GM12878 (cell line): ENCODE results near the gene TRAF2. TPM values are rescaled to one million over a fixed set of nuclear protein-coding genes. Genes with fewer than 3 reads are reported as not detected.

Source experiments
- ATAC-seq: fragments of 200-7000 bp; cut with Tn5 transposase; 3 replicates; pipeline ENCODE4 v1.9.1; 2020; ENCODE audit warnings: mild to moderate bottlenecking, moderate library complexity
- BruUV-seq: library from RNA; stranded (reverse); fragments of 400-500 nt; replicated peaks from 2 replicates; lab custom pipeline; 2021; lab: Mats Ljungman, UMichigan
- CTCF ChIA-PET: fragments of 300-600 bp; sonication (Branson Sonifier 250); formaldehyde crosslinking; extraction: SDS; loops from one replicate; lab custom pipeline; 2021; ENCODE audit warnings: inconsistent platforms; lab: Yijun Ruan, JAX
- POLR2A ChIA-PET: fragments of 350-600 bp; formaldehyde crosslinking; extraction: SDS; loops from one replicate; lab custom pipeline; 2021; ENCODE audit warnings: inconsistent platforms; lab: Charles Lee
- RAD21 ChIA-PET: fragments of 300-600 bp; sonication (Branson Sonifier 250); formaldehyde crosslinking; loops from one replicate; lab custom pipeline; 2023; ENCODE audit warnings: antibody characterized with exemption; ENCODE audit not compliant: unreplicated experiment; lab: Charles Lee
- SMC1A ChIA-PET: fragments of 300-600 bp; sonication (Branson Sonifier 250); formaldehyde crosslinking; loops from one replicate; lab custom pipeline; 2023; ENCODE audit not compliant: unreplicated experiment, uncharacterized antibody; lab: Charles Lee
- DNase-seq: peaks from one replicate; pipeline ENCODE4 v3.0.0-alpha.2; 2011; ENCODE audit warnings: low read depth, low spot score
- FAIRE-seq: peaks from 3 replicates; lab custom pipeline; 2011; peaks lifted over from hg19 to GRCh38; lab: Jason Lieb, UNC
- H2AFZ ChIP-seq: 2 replicates; pipeline ENCODE4 v1.6.0; 2011; ENCODE audit warnings: low read depth, low read length, control low read depth; ENCODE audit not compliant: control insufficient read depth
- H3K27ac ChIP-seq: 2 replicates; pipeline ENCODE4 v1.5.1; 2011; ENCODE audit warnings: control low read depth; ENCODE audit not compliant: control insufficient read depth, insufficient read depth
- H3K27me3 ChIP-seq, 2 experiments: replicated peaks in 1 of 2; 2 replicates each; pipeline versions ENCODE4 v1.6.0 to v1.6.1; 2011; ENCODE audit warnings: low read length in 1 of 2; ENCODE audit not compliant: control insufficient read depth in 2 of 2, insufficient read depth in 2 of 2
- H3K36me3 ChIP-seq, 2 experiments: 2 replicates each; pipeline ENCODE4 v1.5.1; 2011; ENCODE audit warnings: low read length in 1 of 2; ENCODE audit not compliant: control insufficient read depth in 2 of 2, insufficient read depth in 2 of 2
- H3K4me1 ChIP-seq: 2 replicates; pipeline ENCODE4 v1.6.1; 2011; ENCODE audit warnings: mild to moderate bottlenecking, low read length, moderate library complexity, mixed read lengths; ENCODE audit not compliant: control insufficient read depth, insufficient read depth
- H3K4me2 ChIP-seq: 2 replicates; pipeline ENCODE4 v1.6.0; 2011; ENCODE audit warnings: control low read depth; ENCODE audit not compliant: control insufficient read depth, insufficient read depth
- H3K4me3 ChIP-seq: fragments of 200-600 bp; sonication (generic); 2 replicates; pipeline ENCODE4 v1.5.1; 2016
- H3K79me2 ChIP-seq: 2 replicates; pipeline ENCODE4 v1.6.0; 2011; ENCODE audit warnings: low read length; ENCODE audit not compliant: control insufficient read depth, insufficient read depth
- H3K9ac ChIP-seq: 2 replicates; pipeline ENCODE4 v1.8.0; 2011; ENCODE audit warnings: low read length, control low read depth, mixed read lengths; ENCODE audit not compliant: control insufficient read depth, insufficient read depth
- H3K9me3 ChIP-seq: replicated peaks from 3 replicates; pipeline ENCODE4 v1.5.1; 2011; ENCODE audit warnings: mild to moderate bottlenecking, low read length; ENCODE audit not compliant: control insufficient read depth, insufficient read depth
- H4K20me1 ChIP-seq: 2 replicates; pipeline ENCODE4 v1.6.0; 2011; ENCODE audit not compliant: control insufficient read depth, insufficient read depth
- GATAD2B ChIP-seq: fragments of 450-650 bp; conservative IDR thresholded peaks from 2 replicates; pipeline ENCODE4 v1.6.1; 2017; ENCODE audit warnings: low read depth, mild to moderate bottlenecking, moderate library complexity
- HCFC1 ChIP-seq: fragments of 150-350 bp; IDR thresholded peaks from 2 replicates; pipeline ENCODE4 v1.6.1; 2014; ENCODE audit warnings: low read length
- KDM1A ChIP-seq: fragments of 200-600 bp; sonication (generic); IDR thresholded peaks from 2 replicates; pipeline ENCODE4 v1.6.1; 2016; ENCODE audit warnings: borderline replicate concordance
- LARP7 ChIP-seq: fragments of 450-650 bp; IDR thresholded peaks from 2 replicates; pipeline ENCODE4 v1.6.1; 2017; ENCODE audit warnings: mild to moderate bottlenecking
- POLR2A ChIP-seq: IDR thresholded peaks from 2 replicates; pipeline ENCODE4 v1.6.1; 2011; ENCODE audit warnings: low read depth, mild to moderate bottlenecking, low read length
- SUPT20H ChIP-seq: IDR thresholded peaks from 2 replicates; pipeline ENCODE4 v1.6.1; 2011; ENCODE audit warnings: low read depth, mild to moderate bottlenecking, low read length, moderate library complexity, borderline replicate concordance; ENCODE audit not compliant: control insufficient read depth
- WGBS: methylation state at CpG from one replicate; pipeline ENCODE4 v1.1.6; 2016; ENCODE audit warnings: low lambda C conversion rate; ENCODE audit not compliant: insufficient replicate concordance, insufficient coverage; ENCODE audit errors: missing lambda C conversion rate; 5-methylcytosine and 5-hydroxymethylcytosine counted together
- in situ Hi-C: fragments of 300-500 bp; cut with MboI; formaldehyde crosslinking; loops from 9 replicates; pipeline ENCODE4 v1.14.3; 2018; ENCODE audit warnings: mixed read lengths
- intact Hi-C: fragments of 100-400 bp; cut with micrococcal nuclease; formaldehyde crosslinking; loops from one replicate; pipeline ENCODE4 v1.14.2; 2022; ENCODE audit not compliant: unreplicated experiment
- polyA plus RNA-seq, 11 experiments: library from polyadenylated mRNA; depleted of rRNA in 4 of 11; unstranded in 6 of 11; stranded (reverse) in 5 of 11; fragments of >200 nt; fragmentation: Nextera tagmentation in 4 of 11; fragmentation: Illumina TruSeq in 1 of 11; extraction: Ambion mirVana in 4 of 11; extraction: Trizol in 1 of 11; gene quantifications; 1 replicate in 1 of 11; 2 replicates in 10 of 11; pipeline versions ENCODE4 v1.2.1 to v1.2.3, GENCODE V29; 2011 to 2016; ENCODE audit warnings: inconsistent platforms in 2 of 11, missing spikeins in 2 of 11, low read depth in 1 of 11
- total RNA-seq, 4 experiments: library from RNA; depleted of rRNA in 3 of 4; stranded (reverse); fragments of >200 nt in 3 of 4; fragmentation: Illumina TruSeq in 1 of 4; extraction: Trizol in 1 of 4; gene quantifications; 2 replicates each; pipeline versions ENCODE4 v1.2.1 to v1.2.3, GENCODE V29; 2013 to 2021

Gene TRAF2
- total and polyA plus RNA-seq, 10 of the 15 experiments (the other 5 are each of a cell fraction or from before 2014, with no cell fraction given): 0.34 to 39.5 (median 18.7) TPM

DNA sequence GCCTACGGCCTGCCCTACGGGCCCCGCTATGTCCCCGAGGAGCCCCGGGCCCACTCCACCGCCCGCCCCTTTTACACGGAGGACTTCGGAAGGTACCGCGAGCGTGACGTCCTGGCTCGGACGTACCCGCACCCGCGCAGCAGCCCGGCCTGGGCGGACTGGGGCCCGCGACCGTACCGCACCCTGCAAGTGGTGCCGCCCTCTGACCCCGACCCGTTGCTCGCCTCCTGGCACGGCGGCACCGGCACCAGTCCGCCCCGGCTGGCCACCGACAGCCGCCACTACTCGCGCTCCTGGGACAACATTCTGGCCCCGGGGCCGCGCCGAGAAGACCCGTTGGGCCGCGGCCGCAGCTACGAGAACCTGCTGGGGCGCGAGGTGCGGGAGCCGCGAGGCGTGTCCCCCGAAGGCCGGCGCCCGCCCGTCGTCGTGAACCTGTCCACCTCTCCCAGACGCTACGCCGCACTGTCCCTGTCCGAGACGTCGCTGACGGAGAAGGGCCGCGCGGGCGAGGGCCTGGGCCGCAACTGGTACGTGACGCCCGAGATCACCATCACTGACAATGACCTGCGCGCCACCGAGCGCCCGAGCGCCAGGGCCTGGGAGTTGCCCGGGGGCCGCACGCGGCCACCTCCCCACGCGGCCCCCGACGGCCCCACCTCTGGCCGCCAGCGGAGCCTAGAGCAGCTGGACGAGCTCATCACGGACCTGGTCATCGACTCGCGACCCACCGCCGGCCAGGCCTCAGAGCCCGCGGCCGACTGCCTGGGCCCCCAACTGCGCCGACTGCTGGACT is 40.7 kb upstream of the TRAF2 start:
- Histone ChIP-seq H3K9me3 (peaks cover 4% of the 10 kb centered on the region; the same call in 1 of the 3 replicates), H3K27me3 (no peaks in the 10 kb centered on the region; a peak in 1 of 4 replicates), H4K20me1 (no peaks in the 10 kb centered on the region; the same call in 1 of the 2 replicates), H3K4me2 (no peak overlapping the region), H3K36me3 (peaks cover 1 to 3% of the 10 kb centered on the region in 2 experiments; a peak in 3 of 4 replicates), H3K4me3 (no peak overlapping the region), H3K27ac (no peak overlapping the region), H3K79me2 (peaks cover 10% of the 10 kb centered on the region; the same call in 1 of the 2 replicates), H3K9ac (no peak overlapping the region), H3K4me1 (peaks cover 13% of the 10 kb centered on the region), H2AFZ (no peak overlapping the region)
- POLR2A ChIA-PET: no interaction called here
- SMC1A ChIA-PET: no interaction called here
- CTCF ChIA-PET: interaction anchor here (4.5 kb wide), 1 partner anchor 39 kb away, joined by 46 read pairs; the partner anchor contains the start of gene TRAF2
- no TSS peak for BruUV-seq
- 86% methylated on average over 51 of the region's 102 CpGs for WGBS
- intact Hi-C loops (loop anchor here (5.0 kb wide), 2 partner anchors 37 to 192 kb away; no protein-coding TSS in a partner anchor), in situ Hi-C loops (no loop called here)
- TF ChIP-seq POLR2A (peak; percentile 18; the same call in 1 of the 2 replicates), SUPT20H (no peak)
- RAD21 ChIA-PET: interaction anchor here (4.1 kb wide), 1 partner anchor 53 kb away, joined by 16 read pairs; no protein-coding TSS in a partner anchor
- no peak for ATAC-seq
- no peak for FAIRE-seq
- no peak for DNase-seq

DNA sequence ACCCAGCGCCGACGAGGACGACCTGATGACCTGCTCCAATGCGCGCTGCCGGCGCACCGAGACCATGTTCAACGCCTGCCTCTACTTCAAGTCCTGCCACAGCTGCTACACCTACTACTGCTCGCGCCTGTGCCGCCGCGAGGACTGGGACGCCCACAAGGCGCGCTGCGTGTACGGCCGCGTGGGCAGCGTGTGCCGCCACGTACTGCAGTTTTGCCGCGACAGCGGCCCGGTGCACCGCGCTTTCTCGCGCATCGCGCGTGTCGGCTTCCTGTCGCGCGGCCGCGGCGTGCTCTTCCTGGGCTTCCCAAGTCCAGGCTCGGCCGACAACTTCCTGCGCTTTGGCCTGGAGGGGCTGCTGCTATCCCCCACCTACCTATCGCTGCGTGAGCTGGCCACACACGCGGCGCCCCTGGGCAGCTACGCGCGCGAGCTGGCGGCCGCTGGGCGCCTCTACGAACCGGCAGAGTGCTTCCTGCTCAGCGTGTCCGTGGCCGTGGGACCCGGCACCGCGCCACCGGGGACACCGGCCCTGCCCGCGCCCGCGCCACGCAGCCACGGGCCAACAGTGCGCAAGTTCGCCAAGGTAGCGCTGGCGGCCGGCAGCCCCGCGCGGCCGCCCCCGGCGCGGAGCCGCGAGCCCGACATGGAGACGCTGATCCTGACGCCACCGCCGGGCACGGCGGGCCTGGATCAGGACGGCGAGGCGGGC is 39.8 kb upstream of the TRAF2 start:
- Histone ChIP-seq H3K36me3 (peaks cover 4 to 8% of the 10 kb centered on the region in 2 experiments; a peak in 3 of 4 replicates), H3K9me3 (peaks cover 4% of the 10 kb centered on the region; the same call in 1 of the 3 replicates), H3K27me3 (no peaks in the 10 kb centered on the region; a peak in 1 of 4 replicates), H3K4me1 (peaks cover 13% of the 10 kb centered on the region), H3K4me3 (no peak overlapping the region), H3K9ac (no peak overlapping the region), H2AFZ (no peak overlapping the region), H4K20me1 (no peaks in the 10 kb centered on the region; the same call in 1 of the 2 replicates), H3K4me2 (no peak overlapping the region), H3K27ac (no peak overlapping the region), H3K79me2 (peaks cover 10% of the 10 kb centered on the region; the same call in 1 of the 2 replicates)
- ChIA-PET SMC1A (no interaction called here), POLR2A (no interaction called here), CTCF (interaction anchor here (1.8 to 2.2 kb wide), 2 partner anchors 40 to 53 kb away, joined by 4 to 7 read pairs; partner anchors contain the start of gene TRAF2), RAD21 (interaction anchor here (1.7 kb wide), 1 partner anchor 40 kb away, joined by 5 read pairs; the partner anchor contains the start of gene TRAF2)
- TF ChIP-seq LARP7: 0 out of 2 replicates have a peak, but pooled peaks have one; percentile 26
- TF ChIP-seq GATAD2B: 0 out of 2 replicates have a peak, but pooled peaks have one; percentile 35
- peak; percentile 53 for TF ChIP-seq POLR2A
- TF ChIP-seq KDM1A: no peak
- no peak for TF ChIP-seq HCFC1
- DNase-seq (no peak), FAIRE-seq (no peak), ATAC-seq (no peak)
- 78% methylated on average over 78 of the region's 98 CpGs for WGBS
- intact Hi-C loops (loop anchor here (5.0 kb wide), 2 partner anchors 36 to 191 kb away; no protein-coding TSS in a partner anchor), in situ Hi-C loops (no loop called here)
- no TSS peak for BruUV-seq
